ENCODE results near the gene MYO9A.

MYO9A gene

GRCh38 chr15:71817351-71817750 is 300.6 kb downstream of the MYO9A start:
- TF ChIP-seq POLR2AphosphoS5 (IDR thresholded peaks at IDR 0.05; ENCODE audit: low read depth): no peak
- no peak for TF ChIP-seq GABPA (IDR thresholded peaks at IDR 0.05; ENCODE audit: low read depth)
- TF ChIP-seq SPI1 (IDR thresholded peaks at IDR 0.05; ENCODE audit: borderline replicate concordance, low read depth): no peak
- no peak for TF ChIP-seq CTCF (IDR thresholded peaks at IDR 0.05; ENCODE audit: insufficient read depth, low read length)
- TF ChIP-seq REST (IDR thresholded peaks at IDR 0.05; ENCODE audit: insufficient replicate concordance, low read depth): no peak
- Histone ChIP-seq H3K27me3 (ENCODE audit: insufficient read depth, poor library complexity, severe bottlenecking) (no peaks in the 10 kb centered on the region), H3K27ac (replicated peaks) (no peak overlapping the region), H3K4me3 (replicated peaks; ENCODE audit: insufficient read depth, low read length) (no peak overlapping the region)
- no peak for DNase-seq (ENCODE audit: low read depth in 1 of 2, low spot score in 1 of 2)

DNA sequence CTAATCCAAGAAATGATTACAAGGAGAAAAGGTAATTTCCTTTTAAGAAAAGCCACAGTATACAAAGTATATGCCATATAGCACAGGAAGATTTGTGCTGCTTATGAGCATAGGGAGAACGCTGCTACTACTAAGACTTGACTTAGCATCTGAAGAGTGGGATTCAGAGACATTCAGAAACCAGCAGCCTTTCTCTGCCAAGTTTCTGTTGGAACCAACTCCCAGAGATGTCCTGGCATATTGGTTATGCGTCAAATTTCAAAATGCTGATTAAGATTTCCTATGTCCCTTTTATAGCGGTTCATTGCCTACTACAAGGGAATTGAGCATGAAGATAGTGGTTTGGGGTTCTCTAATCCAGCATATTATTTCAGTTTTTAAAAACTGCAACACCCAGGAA is 302.6 kb downstream of the MYO9A start:
- H3K27ac ChIP-seq (replicated peaks): no peak overlapping the region
- DNase-seq (ENCODE audit: low read depth in 1 of 2, low spot score in 1 of 2): no peak
- TF ChIP-seq GABPA (IDR thresholded peaks at IDR 0.05; ENCODE audit: low read depth) (no peak), POLR2AphosphoS5 (IDR thresholded peaks at IDR 0.05; ENCODE audit: low read depth) (no peak)
- no peak overlapping the region for H3K4me3 ChIP-seq (replicated peaks; ENCODE audit: insufficient read depth, low read length)
- H3K27me3 ChIP-seq (ENCODE audit: insufficient read depth, poor library complexity, severe bottlenecking): no peaks in the 10 kb centered on the region

DNA sequence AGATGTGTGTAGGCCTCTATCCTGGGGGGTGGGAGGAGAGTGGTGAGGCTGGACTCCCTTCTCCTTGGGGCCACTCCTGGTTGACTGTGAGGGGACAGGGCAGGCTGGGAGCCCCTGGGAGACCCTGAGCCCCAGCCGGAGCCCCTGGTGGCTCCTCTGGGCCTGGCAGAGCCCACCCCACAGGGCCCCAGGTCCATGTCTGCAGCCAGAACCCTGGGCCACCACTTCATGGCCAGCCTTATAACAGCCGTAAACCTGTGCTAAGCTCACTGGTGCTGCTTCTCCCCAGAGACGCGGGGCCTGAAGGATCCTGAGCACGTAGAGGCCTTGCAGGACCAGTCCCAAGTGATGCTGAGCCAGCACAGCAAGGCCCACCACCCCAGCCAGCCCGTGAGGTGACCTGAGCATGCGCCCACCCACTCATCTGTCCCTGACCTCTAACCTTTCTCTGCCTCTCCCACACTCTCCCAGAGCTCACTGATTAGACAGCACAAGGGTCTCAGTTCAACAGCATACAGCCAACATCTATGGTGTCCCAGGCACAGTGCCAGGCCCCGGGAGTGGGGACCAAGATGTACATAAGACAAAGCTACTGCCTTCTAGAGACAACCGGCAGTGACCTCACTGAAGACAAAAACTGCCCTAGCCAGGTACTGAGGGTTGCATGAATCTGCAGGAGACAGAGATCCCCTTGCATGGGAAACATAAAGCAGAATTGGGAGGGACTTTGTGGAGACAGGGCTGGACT is 304.1 kb downstream of the MYO9A start:
- TF ChIP-seq CTCF (IDR thresholded peaks at IDR 0.05; ENCODE audit: insufficient read depth, low read length): no peak
- TF ChIP-seq SPI1 (IDR thresholded peaks at IDR 0.05; ENCODE audit: borderline replicate concordance, low read depth): no peak
- TF ChIP-seq POLR2AphosphoS5 (IDR thresholded peaks at IDR 0.05; ENCODE audit: low read depth): no peak
- no peak for TF ChIP-seq REST (IDR thresholded peaks at IDR 0.05; ENCODE audit: insufficient replicate concordance, low read depth)
- no peak for TF ChIP-seq GABPA (IDR thresholded peaks at IDR 0.05; ENCODE audit: low read depth)

GRCh38 chr15:71812966-71813722 is 304.8 kb downstream of the MYO9A start:
- no peaks in the 10 kb centered on the region for H3K27me3 ChIP-seq (ENCODE audit: insufficient read depth, poor library complexity, severe bottlenecking)
- H3K27ac ChIP-seq (replicated peaks): no peak overlapping the region
- TF ChIP-seq GABPA (IDR thresholded peaks at IDR 0.05; ENCODE audit: low read depth): no peak
- TF ChIP-seq POLR2AphosphoS5 (IDR thresholded peaks at IDR 0.05; ENCODE audit: low read depth): no peak
- TF ChIP-seq SPI1 (IDR thresholded peaks at IDR 0.05; ENCODE audit: borderline replicate concordance, low read depth): no peak
- TF ChIP-seq REST (IDR thresholded peaks at IDR 0.05; ENCODE audit: insufficient replicate concordance, low read depth): no peak
- TF ChIP-seq CTCF (IDR thresholded peaks at IDR 0.05; ENCODE audit: insufficient read depth, low read length): no peak
- DNase-seq (ENCODE audit: low read depth in 1 of 2, low spot score in 1 of 2): no peak
- no peak overlapping the region for H3K4me3 ChIP-seq (replicated peaks; ENCODE audit: insufficient read depth, low read length)

More for the DNA sequence above, 304.1 kb downstream of the MYO9A start:
- DNase-seq (ENCODE audit: low read depth in 1 of 2, low spot score in 1 of 2): no peak
- Histone ChIP-seq H3K27ac (replicated peaks) (no peak overlapping the region), H3K27me3 (ENCODE audit: insufficient read depth, poor library complexity, severe bottlenecking) (no peaks in the 10 kb centered on the region), H3K4me3 (replicated peaks; ENCODE audit: insufficient read depth, low read length) (no peak overlapping the region)
